ENCODE results near the gene NPFFR1. TPM values are rescaled to one million over a fixed set of nuclear protein-coding genes. Genes with fewer than 3 reads are reported as not detected.

NPFFR1 gene
- total and polyA plus RNA-seq, 4 donors: under 0.01 TPM; not detected in 3

GRCh38 chr10:70228491-70228890, 55.3 kb downstream of the NPFFR1 start:
- TF ChIP-seq YY1 (IDR thresholded peaks at IDR 0.05): no peak
- TF ChIP-seq EGR1 (IDR thresholded peaks at IDR 0.05; ENCODE audit: low read depth in 2 of 2): no peak
- TF ChIP-seq MAX (IDR thresholded peaks at IDR 0.05): no peak
- no peak for TF ChIP-seq RAD21 (IDR thresholded peaks at IDR 0.05)
- no peak for TF ChIP-seq HNF4G (IDR thresholded peaks at IDR 0.05)
- no peak for TF ChIP-seq RXRA (IDR thresholded peaks at IDR 0.05)
- Histone ChIP-seq H3K36me3 (ENCODE audit: control insufficient read depth in 4 of 4, insufficient read depth in 3 of 4, low read depth in 1 of 4, low read length in 3 of 4) (peaks cover 1 to 9% (median 6%) of the 10 kb centered on the region in 4 donors), H3K9me3 (ENCODE audit: control insufficient read depth in 4 of 4, low read length in 3 of 4) (no peaks in the 10 kb centered on the region), H3K27me3 (ENCODE audit: control insufficient read depth in 4 of 4, insufficient read depth in 4 of 4, low read length in 3 of 4) (no peaks in the 10 kb centered on the region), H3K4me3 (ENCODE audit: low read depth in 1 of 3, low read length in 3 of 3) (no peak overlapping the region), H3K4me1 (ENCODE audit: control insufficient read depth in 4 of 4, insufficient read depth in 4 of 4, low read length in 3 of 4) (peaks cover 0 to 7% (median 4%) of the 10 kb centered on the region in 4 donors), H3K9ac (ENCODE audit: low read depth in 1 of 2, low read length in 2 of 2) (no peak overlapping the region), H3K27ac (ENCODE audit: low read depth in 1 of 2, low read length in 2 of 2) (no peak overlapping the region)
- WGBS: 65% methylated on average over 1 of the region's 1 CpG
- DNase-seq (ENCODE audit: low spot score): no peak

GRCh38 chr10:70227548-70228320, 56.1 kb downstream of the NPFFR1 start:
- peaks cover 0 to 10% (median 5%) of the 10 kb centered on the region in 4 donors for H3K4me1 ChIP-seq (ENCODE audit: control insufficient read depth in 4 of 4, insufficient read depth in 4 of 4, low read length in 3 of 4)
- peaks cover 0 to 9% (median 6%) of the 10 kb centered on the region in 4 donors for H3K36me3 ChIP-seq (ENCODE audit: control insufficient read depth in 4 of 4, insufficient read depth in 3 of 4, low read depth in 1 of 4, low read length in 3 of 4)
- H3K27me3 ChIP-seq (ENCODE audit: control insufficient read depth in 4 of 4, insufficient read depth in 4 of 4, low read length in 3 of 4): no peaks in the 10 kb centered on the region
- no peak overlapping the region for H3K4me3 ChIP-seq (ENCODE audit: low read depth in 1 of 3, low read length in 3 of 3)
- WGBS: 51% methylated on average over 3 of the region's 3 CpGs
- no peaks in the 10 kb centered on the region for H3K9me3 ChIP-seq (ENCODE audit: control insufficient read depth in 4 of 4, low read length in 3 of 4)
- H3K9ac ChIP-seq (ENCODE audit: low read depth in 1 of 2, low read length in 2 of 2): no peak overlapping the region
- DNase-seq (ENCODE audit: low spot score): no peak
- H3K27ac ChIP-seq (ENCODE audit: low read depth in 1 of 2, low read length in 2 of 2): no peak overlapping the region
- TF ChIP-seq MAX (IDR thresholded peaks at IDR 0.05): no peak
- TF ChIP-seq ATF3 (IDR thresholded peaks at IDR 0.05): no peak
- no peak for TF ChIP-seq ZBTB33 (IDR thresholded peaks at IDR 0.05)
- no peak for TF ChIP-seq GABPA (IDR thresholded peaks at IDR 0.05 in 1 of 2, conservative IDR thresholded peaks at IDR 0.05 in 1 of 2)
- no peak for TF ChIP-seq RAD21 (IDR thresholded peaks at IDR 0.05)
- no peak for TF ChIP-seq CTCF (IDR thresholded peaks at IDR 0.05; ENCODE audit: low read depth, low read length, missing input control)
- TF ChIP-seq HNF4G (IDR thresholded peaks at IDR 0.05): no peak
- TF ChIP-seq HNF4A (conservative IDR thresholded peaks at IDR 0.05): no peak
- TF ChIP-seq JUND (IDR thresholded peaks at IDR 0.05): no peak
- TF ChIP-seq FOXA2 (IDR thresholded peaks at IDR 0.05): no peak
- TF ChIP-seq TAF1 (conservative IDR thresholded peaks at IDR 0.05): no peak
- TF ChIP-seq FOXA1 (IDR thresholded peaks at IDR 0.05): no peak
- no peak for TF ChIP-seq YY1 (IDR thresholded peaks at IDR 0.05)
- no peak for TF ChIP-seq RXRA (IDR thresholded peaks at IDR 0.05)
- no peak for TF ChIP-seq SP1 (IDR thresholded peaks at IDR 0.05)
- TF ChIP-seq EGR1 (IDR thresholded peaks at IDR 0.05; ENCODE audit: low read depth in 2 of 2): no peak
- TF ChIP-seq NR2F2 (IDR thresholded peaks at IDR 0.05): no peak
